Esophagus (tissue), 2 donors: ENCODE results near the gene ACSF3. TPM values are rescaled to one million over a fixed set of nuclear protein-coding genes. Genes with fewer than 3 reads are reported as not detected.

Source experiments
- H3K27ac ChIP-seq, 2 donors: one replicate each; pipeline ENCODE4 v1.5.1; 2013; ENCODE audit warnings: low read depth in 2 of 2, mild to moderate bottlenecking in 2 of 2, inconsistent platforms in 1 of 2, low read length in 1 of 2, moderate library complexity in 1 of 2
- H3K27me3 ChIP-seq, 2 donors: one replicate each; pipeline ENCODE4 v1.6.1; 2013; ENCODE audit warnings: low read length in 2 of 2, control low read depth in 1 of 2, mild to moderate bottlenecking in 1 of 2; ENCODE audit not compliant: insufficient read depth in 2 of 2, control insufficient read depth in 1 of 2
- H3K36me3 ChIP-seq, 2 donors: one replicate each; pipeline ENCODE4 v1.6.1; 2013; ENCODE audit warnings: low read length in 1 of 2; ENCODE audit not compliant: control insufficient read depth in 2 of 2, insufficient read depth in 2 of 2
- H3K4me1 ChIP-seq, 2 donors: one replicate each; pipeline ENCODE4 v1.6.1; 2013; ENCODE audit warnings: low read length in 1 of 2; ENCODE audit not compliant: control insufficient read depth in 2 of 2, insufficient read depth in 2 of 2
- H3K4me3 ChIP-seq, 2 donors: one replicate each; pipeline ENCODE4 v1.5.1; 2013; ENCODE audit warnings: low read length in 2 of 2, mild to moderate bottlenecking in 2 of 2, low read depth in 1 of 2, moderate library complexity in 1 of 2
- H3K9me3 ChIP-seq, 2 donors: one replicate each; pipeline ENCODE4 v1.6.1; 2013; ENCODE audit warnings: mild to moderate bottlenecking in 2 of 2, low read depth in 1 of 2, low read length in 1 of 2, moderate library complexity in 1 of 2; ENCODE audit not compliant: control insufficient read depth in 2 of 2, insufficient read depth in 1 of 2
- WGBS, 2 donors: extraction: QIAGEN DNeasy Blood & Tissue Kit; methylation state at CpG; one replicate each; pipeline ENCODE4 v1.1.7; 2013; 5-methylcytosine and 5-hydroxymethylcytosine counted together
- polyA plus RNA-seq, 2 donors: library from polyadenylated mRNA; stranded (reverse); fragments of 200-250 nt; gene quantifications; one replicate each; pipeline ENCODE4 v1.2.3, GENCODE V29; 2013
- donor health status: healthy with polysubstance abuse.
- donor health status: Bipolar disorder and iron deficiency.

Gene ACSF3
- polyA plus RNA-seq, 2 donors, result 14.1 to 22.3 TPM

DNA sequence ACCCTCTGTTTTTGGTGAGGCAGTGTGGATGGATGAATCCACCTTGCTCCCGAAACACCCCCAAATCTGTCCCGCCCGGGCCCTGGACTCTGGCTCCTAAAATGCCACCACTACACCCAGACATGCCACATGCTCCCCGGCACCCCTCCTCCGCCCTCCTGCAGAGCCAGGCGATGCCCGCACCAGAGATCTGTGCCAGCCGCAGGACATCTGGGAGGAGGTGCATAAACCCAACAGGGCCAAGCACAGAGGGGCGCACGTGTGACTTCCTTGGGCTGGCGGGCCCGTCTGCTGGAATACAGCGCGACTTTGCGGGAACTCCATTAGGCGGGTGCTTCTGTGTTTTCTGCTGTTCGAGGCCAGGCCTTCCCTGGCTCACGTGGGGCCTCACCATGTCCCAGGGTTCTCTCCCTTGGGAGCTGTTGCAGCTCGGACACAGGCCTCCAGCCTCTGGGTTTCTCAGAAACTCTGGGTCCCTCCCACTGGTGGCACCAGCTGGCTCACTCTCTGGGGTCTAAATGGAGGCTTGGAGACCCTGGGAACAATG, 14.1 kb upstream of the ACSF3 start:
- 84 to 88% methylated on average over 19 of the region's 19 CpGs for WGBS, 2 donors
- Histone ChIP-seq H3K9me3 (peaks cover 3 to 9% of the 10 kb centered on the region in 2 donors), H3K27ac (no peak overlapping the region), H3K27me3 (no peaks in the 10 kb centered on the region), H3K4me3 (no peak overlapping the region), H3K36me3 (no peaks in the 10 kb centered on the region), H3K4me1 (no peaks in the 10 kb centered on the region)

DNA sequence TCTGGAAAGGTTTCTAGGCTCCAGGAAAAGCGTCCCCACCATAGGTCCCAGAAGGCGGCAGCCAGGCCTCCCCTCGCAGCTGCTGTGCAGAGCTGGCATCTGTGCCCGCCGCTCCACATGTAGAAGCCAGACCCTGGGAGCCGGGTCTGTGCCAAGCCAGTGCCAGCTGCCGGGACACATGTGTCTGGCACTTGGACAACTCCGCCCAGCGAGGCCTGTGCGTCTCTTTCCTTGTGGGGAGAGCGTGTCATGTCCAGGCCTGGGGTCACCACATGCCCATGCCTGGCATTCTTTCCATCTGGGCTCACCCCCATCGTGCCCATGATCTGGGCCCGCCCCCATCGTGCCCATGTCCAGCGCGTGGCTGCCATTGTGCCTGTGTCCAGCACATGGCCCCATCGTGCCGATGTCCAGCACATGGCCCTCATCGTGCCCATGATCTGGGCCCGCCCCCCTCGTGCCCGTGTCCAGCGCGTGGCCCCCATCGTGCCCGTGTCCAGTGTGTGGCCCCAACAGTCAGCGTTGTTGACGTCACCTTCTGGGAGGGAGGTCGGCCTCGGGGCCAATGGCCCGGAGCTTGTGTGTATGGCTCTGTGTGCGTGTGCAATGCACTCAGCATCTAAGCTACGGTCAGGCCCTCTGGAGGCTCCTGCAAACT, 13.3 kb upstream of the ACSF3 start:
- H3K4me1 ChIP-seq, result no peaks in the 10 kb centered on the region
- no peaks in the 10 kb centered on the region for H3K27me3 ChIP-seq
- no peaks in the 10 kb centered on the region for H3K36me3 ChIP-seq
- WGBS, 2 donors, result 87 to 90% methylated on average over 32 to 33 of the region's 33 CpGs
- H3K9me3 ChIP-seq, result peaks cover 0 to 3% of the 10 kb centered on the region in 2 donors
- H3K4me3 ChIP-seq, result no peak overlapping the region
- no peak overlapping the region for H3K27ac ChIP-seq

DNA sequence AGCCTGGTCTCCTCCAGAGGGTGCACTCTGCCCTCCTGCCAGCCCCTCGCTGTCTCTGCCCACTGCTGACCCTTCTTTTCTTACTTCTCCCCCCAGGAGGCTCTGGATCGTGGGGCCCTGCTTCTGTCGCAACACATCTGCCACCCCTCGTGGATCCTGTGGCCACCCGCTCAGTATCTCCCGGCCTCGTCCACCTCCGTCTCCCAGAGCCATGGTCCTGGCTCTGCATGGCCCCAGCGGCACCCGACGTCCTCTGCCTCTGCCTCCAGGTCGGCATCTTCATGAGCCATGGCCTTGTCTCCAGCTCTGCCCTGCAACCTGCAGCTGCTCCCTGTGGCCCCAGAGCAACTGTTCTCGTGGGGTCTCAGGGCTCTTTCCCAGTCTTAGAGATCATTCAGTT, 12.1 kb upstream of the ACSF3 start:
- Histone ChIP-seq H3K36me3 (no peaks in the 10 kb centered on the region), H3K4me3 (no peak overlapping the region), H3K9me3 (no peaks in the 10 kb centered on the region), H3K4me1 (no peaks in the 10 kb centered on the region), H3K27me3 (no peaks in the 10 kb centered on the region), H3K27ac (no peak overlapping the region)
- WGBS, 2 donors, result 86 to 91% methylated on average over 13 of the region's 13 CpGs

DNA sequence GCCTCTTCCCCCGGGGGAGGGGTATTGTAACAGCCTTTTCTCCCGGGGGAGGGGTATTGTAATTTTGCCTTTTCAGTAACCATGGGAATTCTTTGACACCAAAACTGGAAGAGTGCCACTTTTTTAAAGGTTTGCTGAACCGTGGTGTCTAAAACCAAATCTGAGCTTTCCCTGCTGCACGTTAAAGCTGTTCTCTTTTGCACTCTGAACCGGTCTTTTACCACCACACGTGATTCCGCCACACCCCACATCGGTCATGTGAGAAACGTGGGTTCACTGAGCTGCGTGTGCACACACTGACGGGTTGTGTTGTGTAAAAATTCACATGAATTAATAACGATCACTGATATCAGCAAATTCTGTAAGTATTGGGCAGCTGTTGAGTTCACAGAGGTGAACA, 9.2 kb upstream of the ACSF3 start:
- WGBS, 2 donors, result 48 to 69% methylated on average over 12 of the region's 12 CpGs
- no peaks in the 10 kb centered on the region for H3K27me3 ChIP-seq
- H3K9me3 ChIP-seq, result no peaks in the 10 kb centered on the region
- H3K36me3 ChIP-seq, result no peaks in the 10 kb centered on the region
- H3K4me3 ChIP-seq, result no peak overlapping the region
- H3K4me1 ChIP-seq, result no peaks in the 10 kb centered on the region
- H3K27ac ChIP-seq, result no peak overlapping the region

DNA sequence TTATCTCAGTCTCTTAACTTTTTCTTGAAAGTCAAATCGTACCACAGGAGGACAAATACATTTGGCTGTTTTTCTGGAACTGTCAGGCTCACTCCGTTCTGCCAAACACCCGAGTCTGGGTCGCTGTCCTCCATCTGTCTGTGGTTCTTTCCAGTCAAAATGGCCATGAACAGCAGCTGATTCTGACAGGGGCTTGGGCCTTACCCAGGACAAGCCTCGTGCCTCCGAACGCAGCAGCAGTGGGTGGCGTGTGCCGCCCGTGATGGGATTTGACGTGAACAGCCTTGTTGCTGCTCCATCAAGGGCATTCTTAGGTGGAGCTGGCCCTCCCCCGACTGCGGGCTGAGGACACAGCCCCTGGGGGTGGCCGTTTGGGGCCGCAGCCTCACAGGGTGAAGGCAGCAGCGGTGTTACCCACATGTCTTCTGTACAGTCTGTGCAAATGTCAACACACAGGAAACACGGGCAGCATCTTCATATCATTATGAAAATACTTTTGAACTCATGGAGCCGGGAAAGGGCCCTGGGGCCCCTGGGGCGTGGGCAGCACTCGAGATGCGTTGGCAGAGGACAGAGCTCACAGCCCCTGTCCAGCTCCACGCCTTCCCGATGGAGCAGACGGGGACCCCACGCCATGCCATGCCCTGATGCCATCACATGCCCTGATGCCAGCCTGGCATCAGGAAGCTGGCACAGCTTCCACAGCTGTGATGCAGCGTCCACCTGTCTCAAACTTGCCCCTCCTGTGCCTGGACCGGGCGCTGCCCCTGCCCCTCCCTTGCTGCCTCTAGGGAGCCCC, 8.6 kb upstream of the ACSF3 start:
- Histone ChIP-seq H3K4me1 (no peaks in the 10 kb centered on the region), H3K27ac (no peak overlapping the region), H3K27me3 (peaks cover 0 to 1% of the 10 kb centered on the region in 2 donors), H3K9me3 (no peaks in the 10 kb centered on the region), H3K4me3 (no peak overlapping the region), H3K36me3 (no peaks in the 10 kb centered on the region)
- WGBS, 2 donors, result 66 to 70% methylated on average over 28 of the region's 28 CpGs

DNA sequence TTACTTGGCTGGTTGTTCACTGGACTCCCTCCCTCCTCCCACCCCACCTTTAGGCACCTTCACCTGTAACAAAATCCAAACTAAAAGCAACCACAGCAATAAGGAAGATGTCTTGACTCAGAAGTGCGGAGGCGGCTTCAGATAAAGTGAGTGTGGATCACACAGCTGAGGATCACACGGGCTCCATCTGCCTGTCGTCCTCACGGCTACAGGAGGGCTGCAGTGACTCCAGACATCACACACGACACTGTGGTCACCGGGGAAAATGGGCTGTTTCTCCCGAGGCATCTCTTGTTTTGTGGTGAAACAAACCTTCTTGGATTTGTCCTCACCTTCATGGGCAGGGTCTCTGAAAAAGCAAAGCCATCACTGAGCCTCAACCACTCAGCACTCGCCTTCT, 7.9 kb upstream of the ACSF3 start:
- H3K9me3 ChIP-seq, result no peaks in the 10 kb centered on the region
- peaks cover 0 to 4% of the 10 kb centered on the region in 2 donors for H3K27me3 ChIP-seq
- no peak overlapping the region for H3K4me3 ChIP-seq
- WGBS, 2 donors, result 74 to 75% methylated on average over 9 of the region's 9 CpGs
- H3K4me1 ChIP-seq, result no peaks in the 10 kb centered on the region
- H3K36me3 ChIP-seq, result no peaks in the 10 kb centered on the region
- H3K27ac ChIP-seq, result no peak overlapping the region

DNA sequence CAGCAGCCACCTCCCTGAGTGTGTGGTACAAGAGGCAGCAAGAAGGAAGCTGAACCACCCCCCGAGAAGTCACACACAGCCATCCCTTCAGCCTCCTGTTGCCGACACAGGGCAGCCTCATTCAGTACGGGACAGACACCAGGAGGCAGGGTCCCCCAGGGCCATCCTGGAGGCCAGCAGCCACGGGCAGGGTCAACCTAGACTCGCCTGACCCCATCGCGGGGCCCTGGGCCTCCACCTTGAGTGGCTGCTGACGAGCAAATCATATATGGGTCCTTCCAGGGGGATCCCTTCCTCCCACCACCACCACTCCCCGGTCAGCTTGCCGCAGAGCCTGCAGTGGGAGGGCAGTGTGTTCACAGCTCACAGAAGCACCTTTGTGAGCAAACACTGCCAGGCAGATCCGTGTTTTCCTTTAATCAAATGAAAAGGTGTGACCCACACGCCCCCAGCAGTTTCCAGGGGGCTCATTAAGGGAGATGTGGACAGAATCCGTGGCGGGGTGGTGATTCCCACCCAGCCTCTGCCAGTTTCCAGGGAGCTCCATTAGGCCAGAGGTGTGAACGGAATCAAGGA, 5.6 kb upstream of the ACSF3 start:
- WGBS, 2 donors, result 49 to 56% methylated on average over 15 of the region's 15 CpGs
- no peaks in the 10 kb centered on the region for H3K9me3 ChIP-seq
- H3K27ac ChIP-seq, result no peak overlapping the region
- H3K27me3 ChIP-seq, result peaks cover 0 to 4% of the 10 kb centered on the region in 2 donors
- H3K4me1 ChIP-seq, result no peaks in the 10 kb centered on the region
- H3K4me3 ChIP-seq, result no peak overlapping the region
- H3K36me3 ChIP-seq, result no peaks in the 10 kb centered on the region

DNA sequence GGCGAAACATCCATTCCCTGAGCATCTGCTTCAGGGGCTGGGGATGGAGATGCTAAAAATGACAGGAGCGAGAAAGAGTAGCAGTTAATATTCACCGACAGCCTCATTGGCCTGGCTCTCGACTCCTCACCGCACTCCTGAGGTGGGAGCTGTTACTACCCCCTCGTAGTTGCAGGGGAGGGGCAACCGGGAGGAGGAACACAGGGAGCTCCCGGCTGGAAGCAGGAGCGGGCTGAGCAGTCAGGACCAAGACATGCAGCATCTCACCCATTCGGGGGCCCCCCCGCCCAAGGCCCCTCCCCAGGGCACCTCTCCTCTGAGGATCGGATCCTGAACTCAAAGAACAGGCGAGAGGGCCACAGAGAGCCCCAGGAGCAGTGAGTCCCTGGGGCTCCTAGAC, 4.5 kb upstream of the ACSF3 start:
- H3K27ac ChIP-seq, result no peak overlapping the region
- 24 to 37% methylated on average over 13 of the region's 13 CpGs for WGBS, 2 donors

DNA sequence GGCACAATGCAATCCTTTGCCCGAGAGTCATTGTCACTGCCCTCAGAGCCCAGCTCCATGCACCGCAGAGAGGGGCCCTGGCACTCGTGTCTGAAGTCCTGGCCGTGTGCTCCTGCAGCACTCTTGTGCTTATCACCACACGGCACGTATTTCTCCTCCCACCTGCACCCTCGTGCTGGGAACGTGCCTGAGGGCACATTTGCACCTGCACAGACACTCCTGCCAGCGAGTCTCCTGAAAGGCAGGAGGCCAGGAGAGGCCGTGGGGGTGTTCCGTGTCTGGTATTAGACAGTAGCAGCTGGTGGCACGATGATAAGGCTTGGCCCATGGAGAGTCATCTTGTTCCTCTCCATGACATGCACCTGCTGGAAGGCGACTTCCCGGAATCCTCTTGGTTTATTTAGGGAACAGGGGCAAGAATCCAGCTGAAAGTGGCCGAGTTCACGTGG, 3.4 kb upstream of the ACSF3 start:
- peaks cover 0 to 4% of the 10 kb centered on the region in 2 donors for H3K27me3 ChIP-seq
- H3K4me3 ChIP-seq, result no peak overlapping the region
- WGBS, 2 donors, result 36 to 41% methylated on average over 16 of the region's 16 CpGs
- H3K27ac ChIP-seq, result no peak overlapping the region
- no peaks in the 10 kb centered on the region for H3K36me3 ChIP-seq
- no peaks in the 10 kb centered on the region for H3K9me3 ChIP-seq
- peaks cover 0 to 8% of the 10 kb centered on the region in 2 donors for H3K4me1 ChIP-seq

More for the DNA sequence above, 4.5 kb upstream of the ACSF3 start:
- Histone ChIP-seq H3K4me3 (no peak overlapping the region), H3K27me3 (peaks cover 0 to 4% of the 10 kb centered on the region in 2 donors), H3K9me3 (no peaks in the 10 kb centered on the region), H3K4me1 (no peaks in the 10 kb centered on the region), H3K36me3 (no peaks in the 10 kb centered on the region)
